Transverse colon (tissue), 4 donors: Measurements from ENCODE around the gene PRDM5. TPM values are rescaled to one million over a fixed set of nuclear protein-coding genes. Genes with fewer than 3 reads are reported as not detected.

Experiments used
- DNase-seq: peaks from one replicate; pipeline ENCODE4 v3.0.0-alpha.2; 2019
- H3K27ac ChIP-seq, 4 donors: fragments of 200-600 bp; sonication (generic); 2 replicates each; pipeline ENCODE4 v1.5.1; 2016 to 2018; ENCODE audit warnings: inconsistent platforms in 4 of 4
- H3K27me3 ChIP-seq: fragments of 200-600 bp; sonication (generic); 2 replicates; pipeline ENCODE4 v1.5.1; 2017; ENCODE audit warnings: inconsistent platforms
- H3K36me3 ChIP-seq, 4 donors: fragments of 200-600 bp; sonication (generic); 2 replicates each; pipeline ENCODE4 v1.5.1; 2017 to 2019; ENCODE audit warnings: inconsistent platforms in 4 of 4
- H3K4me1 ChIP-seq, 4 donors: fragments of 200-600 bp; sonication (generic); 2 replicates each; pipeline ENCODE4 v1.5.1; 2017 to 2020; ENCODE audit warnings: inconsistent platforms in 4 of 4
- H3K4me3 ChIP-seq, 4 donors: fragments of 200-600 bp; sonication (generic); 1 replicate in 1 of 4; 2 replicates in 3 of 4; pipeline versions ENCODE4 v1.5.1 to v1.6.1; 2017 to 2019; ENCODE audit warnings: inconsistent platforms in 4 of 4
- H3K9me3 ChIP-seq, 2 donors: fragments of 200-600 bp; sonication (generic); 2 replicates each; pipeline ENCODE4 v1.5.1; 2017 to 2019; ENCODE audit warnings: inconsistent platforms in 2 of 2
- EP300 ChIP-seq: sonication (generic); formaldehyde crosslinking; IDR thresholded peaks from one replicate; pipeline ENCODE4 v1.6.1; 2017; ENCODE audit warnings: antibody characterized with exemption, low read depth
- POLR2A ChIP-seq: fragments of 450-650 bp; IDR thresholded peaks from one replicate; pipeline ENCODE4 v1.6.1; 2016; ENCODE audit warnings: antibody characterized with exemption, mild to moderate bottlenecking, moderate library complexity
- POLR2AphosphoS5 ChIP-seq, 3 donors: sonication (generic); formaldehyde crosslinking; IDR thresholded peaks; one replicate each; pipeline ENCODE4 v1.6.1; 2016; ENCODE audit warnings: antibody characterized with exemption in 3 of 3
- WGBS, 2 donors: methylation state at CpG; one replicate each; pipeline ENCODE4 v1.1.5; 2018; ENCODE audit warnings: low coverage in 1 of 2; 5-methylcytosine and 5-hydroxymethylcytosine counted together
- in situ Hi-C, 4 donors: fragments of 200-750 bp; cut with MboI; loops; one replicate each; pipeline versions ENCODE4 v1.15.0 to v1.15.1; 2017; ENCODE audit warnings: low sequenced_read_pairs in 3 of 4, low pct_ligation_motif_present in 1 of 4, low pct_unique_long_range_greater_than_20kb in 1 of 4
- intact Hi-C: fragments of 100-400 bp; cut with DNase I; formaldehyde crosslinking; loops from one replicate; pipeline ENCODE4 v1.15.1; 2023; ENCODE audit warnings: low total_unique reads
- total RNA-seq, 4 donors: library from RNA; depleted of rRNA; stranded (reverse); fragments of >200 nt; gene quantifications; one replicate each; pipeline ENCODE4 v1.1.0, GENCODE V29; 2016
- TF ChIP-seq, protein P1 (sequence below), 5 experiments: fragments of 200-600 bp in 3 of 5; fragments of 450-650 bp in 2 of 5; sonication (generic) in 3 of 5; IDR thresholded peaks; 1 replicate in 2 of 5; 2 replicates in 3 of 5; pipeline ENCODE4 v1.5.1; 2016 to 2017; ENCODE audit warnings: antibody characterized with exemption in 5 of 5, inconsistent platforms in 3 of 5, mild to moderate bottlenecking in 2 of 5, moderate library complexity in 1 of 5

PRDM5 gene
- total RNA-seq, 4 donors from 2014 or later, result 3.8 to 7.9 (median 6.9) TPM

DNA sequence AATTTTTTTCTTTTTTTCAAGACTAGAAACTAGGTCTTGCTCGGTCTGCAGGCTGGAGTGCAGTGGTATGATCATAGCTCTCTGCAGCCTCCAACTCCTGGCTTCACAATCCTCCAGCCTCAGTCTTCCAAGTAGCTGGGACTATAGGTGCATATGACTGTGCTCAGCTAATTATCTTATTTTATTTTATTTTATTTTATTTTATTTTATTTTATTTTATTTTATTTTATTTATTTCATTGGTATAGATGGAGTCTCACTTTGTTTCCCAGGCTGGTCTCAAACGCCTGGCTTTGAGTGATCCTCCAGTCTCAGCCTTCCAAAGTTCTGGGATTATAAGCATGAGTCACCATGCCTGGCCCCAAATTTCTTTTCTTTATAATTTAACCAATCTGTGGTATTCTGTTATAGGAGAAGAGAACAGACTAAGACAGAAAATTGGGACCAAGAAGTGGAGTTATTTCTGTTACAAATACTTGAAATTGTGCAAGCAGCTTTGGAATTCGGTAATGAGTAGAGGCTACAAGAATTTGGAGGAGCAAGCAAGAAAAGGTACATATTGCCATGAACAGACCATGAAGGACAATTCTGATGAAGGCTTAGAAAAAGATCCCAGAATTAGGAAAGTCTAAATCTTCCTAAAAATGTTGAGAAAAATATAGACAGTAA is 4.0 kb upstream of the PRDM5 start:
- in situ Hi-C loops, result no loop called here
- peaks cover 0 to 6% (median 2%) of the 10 kb centered on the region in 4 donors for H3K4me1 ChIP-seq

DNA sequence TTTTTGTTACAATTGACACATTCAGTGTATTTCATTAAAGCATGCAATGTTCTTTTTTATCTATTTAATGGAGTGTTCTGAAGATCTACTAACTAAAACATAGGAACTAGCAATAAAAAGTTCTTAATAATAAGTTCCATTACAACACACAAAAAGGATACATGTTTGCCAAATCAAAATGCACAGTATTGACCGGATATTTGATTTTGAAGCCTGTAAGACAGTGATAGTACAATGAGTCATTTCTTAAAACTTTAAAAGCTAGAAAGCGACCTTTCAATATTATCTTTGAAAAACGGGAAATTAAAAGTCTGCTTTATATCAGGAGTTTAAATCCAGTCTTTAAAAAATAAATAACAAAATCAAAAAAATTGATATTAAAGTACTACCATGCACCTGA is 2.4 kb upstream of the PRDM5 start:
- Histone ChIP-seq H3K9me3 (no peaks in the 10 kb centered on the region), H3K27ac (no peak overlapping the region), H3K4me3 (no peak overlapping the region), H3K4me1 (peaks cover 0 to 12% (median 8%) of the 10 kb centered on the region in 4 donors), H3K27me3 (no peaks in the 10 kb centered on the region), H3K36me3 (no peaks in the 10 kb centered on the region)
- DNase-seq, result no peak
- no peak for TF ChIP-seq EP300
- no peak for TF ChIP-seq POLR2AphosphoS5 (IDR thresholded peaks at IDR 0.05)
- TF ChIP-seq, protein P1, sequence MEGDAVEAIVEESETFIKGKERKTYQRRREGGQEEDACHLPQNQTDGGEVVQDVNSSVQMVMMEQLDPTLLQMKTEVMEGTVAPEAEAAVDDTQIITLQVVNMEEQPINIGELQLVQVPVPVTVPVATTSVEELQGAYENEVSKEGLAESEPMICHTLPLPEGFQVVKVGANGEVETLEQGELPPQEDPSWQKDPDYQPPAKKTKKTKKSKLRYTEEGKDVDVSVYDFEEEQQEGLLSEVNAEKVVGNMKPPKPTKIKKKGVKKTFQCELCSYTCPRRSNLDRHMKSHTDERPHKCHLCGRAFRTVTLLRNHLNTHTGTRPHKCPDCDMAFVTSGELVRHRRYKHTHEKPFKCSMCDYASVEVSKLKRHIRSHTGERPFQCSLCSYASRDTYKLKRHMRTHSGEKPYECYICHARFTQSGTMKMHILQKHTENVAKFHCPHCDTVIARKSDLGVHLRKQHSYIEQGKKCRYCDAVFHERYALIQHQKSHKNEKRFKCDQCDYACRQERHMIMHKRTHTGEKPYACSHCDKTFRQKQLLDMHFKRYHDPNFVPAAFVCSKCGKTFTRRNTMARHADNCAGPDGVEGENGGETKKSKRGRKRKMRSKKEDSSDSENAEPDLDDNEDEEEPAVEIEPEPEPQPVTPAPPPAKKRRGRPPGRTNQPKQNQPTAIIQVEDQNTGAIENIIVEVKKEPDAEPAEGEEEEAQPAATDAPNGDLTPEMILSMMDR (IDR thresholded peaks at IDR 0.05), result no peak
- TF ChIP-seq POLR2A, result no peak
- WGBS, 2 donors, result 87 to 97% methylated on average over 3 of the region's 3 CpGs
- in situ Hi-C loops, result no loop called here
- intact Hi-C loops, result no loop called here

More for the DNA sequence above, 4.0 kb upstream of the PRDM5 start:
- H3K9me3 ChIP-seq, result no peaks in the 10 kb centered on the region
- H3K27ac ChIP-seq, result no peak overlapping the region
- intact Hi-C loops, result no loop called here
- H3K36me3 ChIP-seq, result no peaks in the 10 kb centered on the region
- H3K27me3 ChIP-seq, result no peaks in the 10 kb centered on the region
- TF ChIP-seq POLR2AphosphoS5 (IDR thresholded peaks at IDR 0.05) (no peak), EP300 (no peak), POLR2A (no peak)
- TF ChIP-seq, protein P1 (IDR thresholded peaks at IDR 0.05), result no peak
- DNase-seq, result no peak
- no peak overlapping the region for H3K4me3 ChIP-seq
- WGBS, 2 donors, result 86% methylated on average over 3 of the region's 3 CpGs

DNA sequence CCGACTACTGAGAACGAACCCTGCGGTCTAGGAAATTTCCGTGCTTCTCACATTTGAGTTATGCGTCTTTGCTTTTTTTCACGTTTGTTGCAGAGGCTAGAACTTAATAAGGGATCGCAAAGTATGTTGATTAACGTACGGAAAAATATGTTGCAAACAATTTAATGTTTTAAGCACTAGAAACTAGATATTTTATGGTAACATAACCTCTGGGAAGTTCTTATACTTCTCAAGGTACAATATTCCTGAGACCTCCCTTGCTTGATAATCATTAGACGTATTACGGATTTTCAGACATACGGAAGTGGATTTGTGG is 639 bp upstream of the PRDM5 start:
- Histone ChIP-seq H3K27me3 (no peaks in the 10 kb centered on the region), H3K27ac (peak overlapping the region; percentile 87 to 97 (median 92)), H3K4me3 (peak overlapping the region; percentile 37 to 82 (median 72)), H3K36me3 (no peaks in the 10 kb centered on the region), H3K4me1 (peaks cover 9 to 23% (median 16%) of the 10 kb centered on the region in 4 donors), H3K9me3 (no peaks in the 10 kb centered on the region)
- TF ChIP-seq, protein P1 (IDR thresholded peaks at IDR 0.05), result no peak
- TF ChIP-seq EP300, result no peak
- no peak for TF ChIP-seq POLR2AphosphoS5 (IDR thresholded peaks at IDR 0.05)
- TF ChIP-seq POLR2A, result no peak
- no peak for DNase-seq
- WGBS, 2 donors, result 17 to 21% methylated on average over 12 of the region's 12 CpGs
- intact Hi-C loops, result no loop called here
- in situ Hi-C loops, result no loop called here

DNA sequence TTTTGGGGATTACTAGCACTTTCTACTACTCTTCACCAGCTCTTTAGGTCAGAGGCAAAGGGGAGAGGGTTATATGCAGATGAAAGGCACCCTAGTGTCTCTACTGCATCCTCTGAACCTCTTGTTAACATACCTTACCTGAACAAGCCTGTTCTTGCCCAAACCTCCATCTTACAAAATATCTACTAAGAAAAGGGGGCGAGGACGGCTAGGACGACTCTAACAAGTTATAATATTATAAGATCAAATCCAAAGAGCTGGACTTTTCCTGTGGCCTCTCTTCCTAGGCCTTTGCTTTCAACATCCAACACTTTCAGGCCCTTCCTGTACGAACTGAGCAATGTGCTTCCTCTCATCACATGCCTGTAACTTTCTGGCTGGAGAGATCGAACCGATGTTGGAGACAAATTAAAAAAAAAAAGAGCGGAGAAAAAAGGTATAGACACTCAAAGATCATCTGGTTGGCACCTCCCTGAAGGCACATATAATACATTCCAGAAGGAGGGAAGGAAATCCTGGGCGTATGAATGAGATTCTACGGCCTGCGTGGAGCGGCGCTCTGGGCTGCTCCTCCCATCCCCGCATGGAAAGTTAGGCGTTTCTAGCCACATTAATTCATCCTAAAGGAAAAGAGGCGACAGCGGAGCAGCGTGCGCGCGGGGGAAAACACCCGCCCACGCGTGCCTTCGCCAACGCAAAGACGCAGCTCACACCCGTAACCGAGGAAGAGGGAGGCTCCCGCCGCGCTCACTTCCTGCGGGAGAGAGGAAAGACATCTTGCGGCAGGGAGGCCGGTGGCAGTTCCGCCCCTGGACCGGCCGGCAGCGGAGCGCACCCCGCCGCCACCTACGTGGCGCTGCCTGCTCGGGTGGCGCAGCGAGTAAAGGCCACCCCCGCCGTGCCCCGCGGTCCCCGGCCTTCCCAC is 808 bp downstream of the PRDM5 start:
- no peaks in the 10 kb centered on the region for H3K27me3 ChIP-seq
- WGBS, 2 donors, result 2 to 9% methylated on average over 12 to 49 of the region's 51 CpGs
- in situ Hi-C loops, result no loop called here
- DNase-seq, result peak; percentile 73
- H3K27ac ChIP-seq, result peak overlapping the region; percentile 87 to 97 (median 92)
- H3K36me3 ChIP-seq, result no peaks in the 10 kb centered on the region
- intact Hi-C loops, result no loop called here
- no peaks in the 10 kb centered on the region for H3K9me3 ChIP-seq
- peak overlapping the region; percentile 37 to 82 (median 72) for H3K4me3 ChIP-seq
- TF ChIP-seq, protein P1 (IDR thresholded peaks at IDR 0.05), result no peak
- TF ChIP-seq POLR2A (peak; percentile 51), POLR2AphosphoS5 (IDR thresholded peaks at IDR 0.05) (peak; percentile 43 to 65 (median 63)), EP300 (no peak)
- H3K4me1 ChIP-seq, result peaks cover 9 to 23% (median 16%) of the 10 kb centered on the region in 4 donors
